ENCODE data around the gene CIPC.

Gene CIPC

GRCh38 chr14:77074969-77075368 is 23.1 kb upstream of the CIPC start:
- DNase-seq, result no peak

GRCh38 chr14:77076113-77076631 is 21.9 kb upstream of the CIPC start:
- DNase-seq, result no peak

- no peak for DNase-seq
These were observed 21.0 kb upstream of the CIPC start for GRCh38 chr14:77077040-77077439.

- no peak for DNase-seq
These were observed 15.7 kb upstream of the CIPC start for GRCh38 chr14:77082356-77082755.

GRCh38 chr14:77083082-77083481 is 15.0 kb upstream of the CIPC start:
- no peak for DNase-seq

GRCh38 chr14:77084985-77085384 is 13.1 kb upstream of the CIPC start:
- no peak for DNase-seq

GRCh38 chr14:77085538-77085937 is 12.5 kb upstream of the CIPC start:
- no peak for DNase-seq

GRCh38 chr14:77086017-77086727 is 11.9 kb upstream of the CIPC start:
- DNase-seq, result no peak

- no peak for DNase-seq
These were observed 11.1 kb upstream of the CIPC start for GRCh38 chr14:77086951-77087350.

GRCh38 chr14:77087631-77088030 is 10.4 kb upstream of the CIPC start:
- no peak for DNase-seq

- DNase-seq, result no peak
These were observed 9.8 kb upstream of the CIPC start for GRCh38 chr14:77088219-77088618.

- no peak for DNase-seq
These were observed 9.4 kb upstream of the CIPC start for GRCh38 chr14:77088645-77089044.

GRCh38 chr14:77091518-77091917 is 6.5 kb upstream of the CIPC start:
- DNase-seq, result no peak

- DNase-seq, result no peak
These were observed 5.4 kb upstream of the CIPC start for GRCh38 chr14:77092676-77093075.

GRCh38 chr14:77094672-77095284 is 3.3 kb upstream of the CIPC start:
- DNase-seq, result peak; percentile 78

- DNase-seq, result no peak
These were observed 905 bp upstream of the CIPC start for GRCh38 chr14:77097006-77097699.

GRCh38 chr14:77098529-77099353 is 683 bp downstream of the CIPC start:
- DNase-seq, result peak; percentile 20

- DNase-seq, result no peak
These were observed 1.5 kb downstream of the CIPC start for GRCh38 chr14:77099425-77100167.

GRCh38 chr14:77100961-77101360 is 2.9 kb downstream of the CIPC start:
- peak; percentile 16 for DNase-seq

GRCh38 chr14:77102154-77102553 is 4.1 kb downstream of the CIPC start:
- no peak for DNase-seq

- DNase-seq, result no peak
These were observed 5.4 kb downstream of the CIPC start for GRCh38 chr14:77103475-77103874.

- no peak for DNase-seq
These were observed 5.9 kb downstream of the CIPC start for GRCh38 chr14:77103951-77104350.

All from activated CD4-positive, alpha-beta T cell treated with anti-CD3 and anti-CD28 coated beads, Interleukin-10, Interleukin-2, amounts not matched to agents 100 ng/mL and 50 ng/mL, durations not matched to agents 16 hours and 8 hours (primary cell).